Gastrocnemius medialis (tissue), 4 donors: Measurements from ENCODE around the gene PPP1CB.

ENCODE experiments used
- POLR2A ChIP-seq, 2 donors: fragments of 450-650 bp; IDR thresholded peaks; one replicate each; pipeline ENCODE4 v1.6.1; 2017; ENCODE audit warnings: antibody characterized with exemption in 2 of 2, mild to moderate bottlenecking in 2 of 2, moderate library complexity in 2 of 2
- TF ChIP-seq, protein P1 (sequence below), 5 experiments: fragments of 450-650 bp in 3 of 5; fragments of 200-600 bp in 2 of 5; sonication (generic) in 2 of 5; IDR thresholded peaks in 4 of 5; conservative IDR thresholded peaks in 1 of 5; 1 replicate in 4 of 5; 2 replicates in 1 of 5; pipeline ENCODE4 v1.5.1; 2016 to 2019; ENCODE audit warnings: antibody characterized with exemption in 5 of 5, mild to moderate bottlenecking in 3 of 5, moderate library complexity in 3 of 5

GRCh38 chr2:28707592-28707991 lies 44.0 kb upstream of the PPP1CB start:
- TF ChIP-seq, protein P1, sequence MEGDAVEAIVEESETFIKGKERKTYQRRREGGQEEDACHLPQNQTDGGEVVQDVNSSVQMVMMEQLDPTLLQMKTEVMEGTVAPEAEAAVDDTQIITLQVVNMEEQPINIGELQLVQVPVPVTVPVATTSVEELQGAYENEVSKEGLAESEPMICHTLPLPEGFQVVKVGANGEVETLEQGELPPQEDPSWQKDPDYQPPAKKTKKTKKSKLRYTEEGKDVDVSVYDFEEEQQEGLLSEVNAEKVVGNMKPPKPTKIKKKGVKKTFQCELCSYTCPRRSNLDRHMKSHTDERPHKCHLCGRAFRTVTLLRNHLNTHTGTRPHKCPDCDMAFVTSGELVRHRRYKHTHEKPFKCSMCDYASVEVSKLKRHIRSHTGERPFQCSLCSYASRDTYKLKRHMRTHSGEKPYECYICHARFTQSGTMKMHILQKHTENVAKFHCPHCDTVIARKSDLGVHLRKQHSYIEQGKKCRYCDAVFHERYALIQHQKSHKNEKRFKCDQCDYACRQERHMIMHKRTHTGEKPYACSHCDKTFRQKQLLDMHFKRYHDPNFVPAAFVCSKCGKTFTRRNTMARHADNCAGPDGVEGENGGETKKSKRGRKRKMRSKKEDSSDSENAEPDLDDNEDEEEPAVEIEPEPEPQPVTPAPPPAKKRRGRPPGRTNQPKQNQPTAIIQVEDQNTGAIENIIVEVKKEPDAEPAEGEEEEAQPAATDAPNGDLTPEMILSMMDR (IDR thresholded peaks at IDR 0.05 in 4 of 5, conservative IDR thresholded peaks at IDR 0.05 in 1 of 5): no peak
- TF ChIP-seq POLR2A (IDR thresholded peaks at IDR 0.05): no peak
